HG02973 (cell line): ENCODE results near the gene CCT7.
A peak's percentile ranks its signal among the peaks of the same experiment; 100 is the strongest.

Experiments
- ATAC-seq: cut with Tn5 transposase; IDR thresholded peaks from one replicate; pipeline ENCODE4 v1.9.1; 2021; ENCODE audit warnings: moderate library complexity; ENCODE audit not compliant: unreplicated experiment

CCT7 gene

GRCh38 chr2:73266061-73266901 is 32.2 kb downstream of the CCT7 start:
- no peak for ATAC-seq

GRCh38 chr2:73267008-73267407 is 32.9 kb downstream of the CCT7 start:
- ATAC-seq = no peak

DNA sequence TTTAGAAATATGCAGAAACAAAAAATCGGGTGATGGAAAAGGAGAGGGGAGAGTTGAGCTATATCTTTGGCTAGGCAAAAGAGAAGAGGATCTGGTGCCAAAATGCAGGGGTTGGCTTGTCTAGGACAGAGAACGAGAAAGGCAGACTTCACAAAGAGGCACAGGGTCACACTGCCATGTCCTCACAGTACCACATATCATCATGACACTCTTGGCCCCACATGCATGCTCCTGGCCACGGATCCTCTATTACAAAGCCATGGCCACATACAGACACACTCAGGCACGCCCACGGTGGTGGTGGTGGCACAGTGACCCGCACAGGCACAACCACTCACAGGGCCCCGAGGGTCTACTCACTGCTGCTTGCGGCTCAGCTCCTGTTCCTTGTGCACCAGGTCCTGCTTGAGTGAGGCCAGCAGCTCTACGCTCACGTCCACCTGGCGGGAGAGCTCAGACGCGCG is 34.3 kb downstream of the CCT7 start:
- ATAC-seq = no peak

DNA sequence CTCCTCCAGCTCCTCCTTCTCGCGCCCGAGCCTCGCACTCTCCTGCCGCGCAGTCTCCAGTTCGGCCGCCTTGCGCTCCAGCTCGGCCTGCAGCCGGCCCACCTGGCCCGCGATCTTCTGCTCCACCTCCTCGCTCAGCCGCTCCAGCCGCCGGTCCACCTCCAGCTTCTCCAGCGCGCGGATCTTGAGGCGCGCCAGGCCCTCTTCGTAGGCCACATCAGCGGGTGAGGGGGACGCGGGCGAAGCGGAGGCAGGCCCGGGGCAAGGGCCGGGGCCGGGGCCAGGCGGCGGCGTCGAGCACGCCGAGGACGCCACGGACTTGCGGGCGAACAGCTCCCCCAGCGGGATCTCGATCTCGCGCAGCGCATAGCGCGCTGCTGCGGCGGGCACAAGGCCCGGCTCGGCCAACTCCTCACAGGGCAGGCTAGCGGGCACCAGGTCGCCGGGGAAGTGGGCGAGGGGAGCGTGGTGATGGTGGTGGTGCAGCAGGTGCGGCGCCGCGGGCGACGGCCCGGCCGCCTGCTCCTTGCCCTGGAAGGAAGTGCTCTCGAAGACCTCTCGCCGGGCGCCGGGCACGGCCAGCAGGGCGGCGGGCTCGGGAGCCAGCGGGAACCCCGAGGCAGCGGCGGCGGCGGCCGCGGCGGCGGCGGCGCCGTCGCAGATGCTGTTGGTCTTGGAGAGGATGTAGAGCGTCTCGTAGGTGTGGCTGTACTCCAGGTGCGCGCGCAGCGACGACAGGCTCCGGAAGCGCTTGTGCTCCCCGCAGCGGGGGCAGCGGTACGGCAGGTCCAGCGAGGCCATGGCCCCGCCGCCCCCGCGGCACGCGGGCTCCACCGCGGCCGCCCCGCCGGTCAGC is 35.0 kb downstream of the CCT7 start:
- peak; percentile 70 for ATAC-seq

DNA sequence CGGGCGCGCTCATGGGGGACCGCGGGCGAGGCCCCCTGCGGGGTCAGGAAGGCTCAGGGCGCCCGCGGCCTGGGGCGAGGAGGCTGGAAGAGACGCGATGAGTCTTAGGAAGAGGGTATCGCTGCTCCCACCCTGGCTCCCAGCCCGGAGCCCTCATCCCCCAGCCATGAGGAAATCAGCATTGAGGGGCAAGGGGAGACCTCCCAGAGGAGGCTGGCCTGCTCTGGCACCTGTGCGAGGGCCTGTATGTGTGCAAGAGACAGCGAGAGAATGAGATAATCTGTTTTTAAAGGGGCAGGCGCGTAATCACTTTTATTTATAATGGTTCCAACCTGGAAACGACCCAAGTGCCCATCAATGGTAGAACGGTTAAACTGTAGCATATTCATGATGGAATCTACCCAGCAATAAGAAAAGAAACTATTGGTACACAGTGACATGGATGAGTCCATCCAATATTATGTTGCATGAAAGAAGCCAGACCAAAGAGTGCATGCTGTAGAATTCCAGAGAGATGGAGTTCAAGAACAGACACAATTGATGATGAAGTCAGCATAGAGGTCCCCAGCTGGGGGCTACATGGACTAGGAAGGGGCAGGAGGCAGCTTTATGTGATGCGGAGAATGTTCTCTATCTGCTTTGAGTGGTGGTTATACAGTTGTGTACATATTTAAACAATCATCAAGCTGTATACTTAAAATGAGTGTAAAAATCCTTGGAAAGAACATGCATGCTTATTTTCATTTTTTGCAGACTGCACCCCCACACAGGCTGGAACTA is 35.8 kb downstream of the CCT7 start:
- ATAC-seq = no peak

- ATAC-seq = no peak
These were observed 38.2 kb downstream of the CCT7 start for GRCh38 chr2:73272270-73272669.

DNA sequence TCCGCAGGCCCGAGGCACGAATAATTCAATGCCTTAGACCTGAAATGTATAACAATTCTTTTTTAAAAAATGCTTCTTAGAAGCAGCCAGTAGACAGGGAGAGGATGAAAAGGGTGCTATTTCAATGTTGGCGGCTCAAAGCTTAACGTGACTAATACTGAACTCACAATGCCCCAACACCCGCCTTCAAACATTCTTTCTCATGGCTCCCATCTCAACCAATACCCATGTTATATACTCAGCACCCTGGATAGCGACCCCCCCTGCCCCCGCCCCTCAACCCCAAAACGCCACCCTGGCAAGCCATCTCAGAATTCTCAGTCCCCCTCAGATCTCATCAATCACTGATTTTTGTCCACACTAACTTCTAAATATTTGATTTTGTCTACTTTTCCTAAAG is 45.7 kb downstream of the CCT7 start:
- ATAC-seq = no peak

GRCh38 chr2:73281244-73281643 is 47.1 kb downstream of the CCT7 start:
- no peak for ATAC-seq

- ATAC-seq = no peak
These were observed 48.9 kb downstream of the CCT7 start for GRCh38 chr2:73282924-73283544.

DNA sequence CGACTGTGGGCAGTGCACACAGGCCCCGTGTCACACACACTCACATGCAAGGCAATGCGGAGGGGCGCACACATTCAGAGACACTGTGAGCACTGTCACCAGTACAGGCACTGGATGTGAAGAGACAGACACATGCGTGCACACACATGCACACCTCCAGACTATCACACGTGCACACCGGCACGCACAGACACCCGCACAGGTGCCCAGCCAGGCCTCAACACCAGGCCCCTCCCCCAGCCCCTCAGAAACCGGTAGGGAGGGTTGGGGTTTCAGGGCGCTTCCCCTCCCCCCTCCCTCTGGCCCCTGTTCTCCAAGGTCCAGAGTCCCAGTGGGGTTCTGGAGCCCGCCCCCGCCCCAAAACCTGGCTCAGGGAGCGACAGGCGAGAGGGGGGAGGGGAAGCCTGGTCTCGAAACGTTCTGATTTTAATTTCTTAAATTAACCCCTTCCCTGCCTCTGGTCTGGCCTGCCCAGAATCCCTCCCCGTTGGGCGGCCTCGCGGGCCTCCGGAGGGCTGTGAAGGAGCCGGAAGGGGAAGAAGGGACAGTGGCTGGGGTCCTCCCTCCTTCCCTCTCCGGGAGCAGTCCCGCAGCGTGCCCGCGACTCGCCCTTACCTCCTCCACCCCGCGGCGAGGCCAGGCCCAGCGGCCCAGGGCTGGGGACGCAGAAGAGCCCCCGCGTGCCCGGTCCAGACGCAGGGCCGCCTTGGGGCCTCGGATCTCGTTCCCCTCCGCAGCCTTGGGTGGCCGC is 49.6 kb downstream of the CCT7 start:
- peak; percentile 20 for ATAC-seq

- ATAC-seq = peak; percentile 68
These were observed 50.4 kb downstream of the CCT7 start, which contains the start of gene FBXO41 for GRCh38 chr2:73284296-73285158. TSS of gene FBXO41 (minus strand) at chr2:73284478. CDS start at chr2:73269630, 14,848 bp downstream.

DNA sequence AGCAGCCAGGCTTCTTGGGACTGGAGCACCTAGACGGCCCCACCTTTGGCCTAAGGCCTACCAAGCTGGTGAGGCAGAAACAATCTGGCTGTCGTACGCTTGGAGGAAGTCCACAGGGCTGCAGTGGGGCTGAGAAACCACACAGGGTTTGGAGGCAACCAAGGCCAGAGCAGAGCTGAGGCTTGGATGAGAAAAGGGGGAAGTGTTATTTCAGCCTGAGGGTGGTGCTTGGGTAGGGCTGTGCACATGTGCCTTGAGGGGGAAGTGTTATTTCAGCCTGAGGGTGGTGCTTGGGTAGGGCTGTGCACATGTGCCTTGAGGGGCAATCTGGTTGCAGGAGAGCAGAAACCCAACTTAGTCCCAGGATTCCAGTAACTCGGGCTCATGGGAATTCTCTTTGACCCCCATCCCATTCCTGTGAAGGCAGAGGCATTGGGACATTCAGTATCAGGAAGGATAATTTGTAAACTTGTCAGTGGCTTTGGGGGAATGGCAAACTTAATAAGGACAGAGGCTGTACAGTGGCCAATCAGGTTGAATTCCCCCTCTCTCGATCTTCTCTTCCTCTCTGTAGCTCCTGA is 51.1 kb downstream of the CCT7 start:
- peak; percentile 52 for ATAC-seq

GRCh38 chr2:73286134-73286655 is 52.1 kb downstream of the CCT7 start:
- no peak for ATAC-seq

GRCh38 chr2:73289304-73289703 is 55.2 kb downstream of the CCT7 start:
- ATAC-seq = no peak

DNA sequence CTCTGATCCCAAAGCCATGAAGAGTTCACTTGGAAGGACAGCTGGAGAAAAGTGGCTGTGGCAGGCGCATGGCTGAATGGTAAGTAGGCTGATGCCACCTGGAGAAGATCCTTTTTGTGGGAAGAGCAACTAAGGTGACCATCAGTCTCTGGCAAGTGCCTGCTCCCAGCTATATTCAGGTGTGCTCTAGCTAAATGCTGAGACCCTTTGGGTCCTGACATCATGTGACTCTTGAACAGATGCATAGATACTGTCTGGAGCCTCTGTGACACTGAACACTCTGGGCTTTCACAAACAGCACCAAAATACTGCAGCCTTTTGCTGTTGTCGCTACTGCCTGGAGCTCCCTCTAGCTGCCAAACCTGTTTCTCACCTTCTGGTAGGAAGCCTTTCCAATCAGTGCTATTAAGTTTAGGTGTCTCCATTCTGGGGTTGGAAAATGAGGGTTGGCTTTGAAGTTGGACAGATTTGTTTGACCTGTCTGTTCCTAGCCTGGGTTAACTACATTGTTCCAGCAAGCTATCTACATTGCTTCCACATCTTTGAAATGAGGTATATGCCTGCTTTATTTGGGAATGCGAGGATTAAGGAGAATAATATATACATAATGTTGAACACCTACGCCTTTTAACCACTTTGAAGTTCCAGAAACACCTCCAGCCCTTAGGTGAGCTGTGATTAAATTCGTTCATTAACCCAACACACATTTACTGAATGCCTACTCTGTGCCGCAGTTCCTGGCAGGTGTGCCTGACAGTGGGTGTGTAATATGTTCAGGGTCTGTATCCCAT is 56.1 kb downstream of the CCT7 start:
- ATAC-seq = no peak

GRCh38 chr2:73291093-73291460 is 57.0 kb downstream of the CCT7 start:
- no peak for ATAC-seq

DNA sequence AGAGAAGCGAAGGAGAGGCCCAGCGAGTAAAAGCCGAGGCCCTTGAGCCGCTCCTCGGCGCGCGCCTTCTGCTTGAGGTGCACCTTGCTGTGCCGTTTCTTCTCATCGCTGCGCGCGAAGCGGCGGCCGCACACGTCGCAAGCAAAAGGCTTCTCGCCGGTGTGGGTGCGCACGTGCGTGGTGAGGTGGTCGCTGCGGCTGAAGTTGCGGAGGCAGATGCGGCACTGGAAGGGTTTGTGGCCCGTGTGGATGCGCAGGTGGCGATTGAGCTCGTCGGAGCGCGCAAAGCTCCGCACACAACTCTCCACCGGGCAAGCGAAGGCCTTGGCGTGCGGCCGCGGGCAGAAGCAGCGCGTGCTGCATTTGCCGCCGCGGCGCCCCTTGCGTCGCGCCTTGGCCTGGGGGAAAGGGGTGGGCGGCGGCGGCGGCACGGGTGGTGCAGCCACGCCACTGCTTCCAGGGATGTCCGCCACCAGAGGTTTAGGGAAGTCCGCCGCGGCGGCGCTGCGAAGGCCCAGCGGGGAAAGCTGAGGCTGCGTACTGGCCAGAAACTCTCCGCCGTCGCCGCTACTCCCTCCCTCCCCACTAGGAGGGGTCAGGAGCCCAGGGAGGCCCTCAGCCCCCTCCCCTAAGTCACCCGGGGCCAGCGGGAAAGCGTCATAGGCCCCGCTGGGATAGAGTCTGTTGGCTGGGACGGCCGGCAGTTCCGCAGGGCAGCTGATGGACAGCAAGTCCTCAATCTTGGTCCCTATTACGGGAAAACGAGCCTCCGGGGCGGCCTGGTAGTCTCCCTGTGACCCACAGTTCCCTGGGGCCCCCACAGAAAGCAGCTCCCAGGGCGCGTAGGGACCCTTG is 57.6 kb downstream of the CCT7 start:
- no peak for ATAC-seq
